ENCODE results near the gene BMERB1.
"Not testable (repeated sequence)": the region's sequence is repeated elsewhere in the genome, so short reads cannot be mapped to it uniquely, and the experiment has no call there.

Gene BMERB1

GRCh38 chr16:15567823-15568222 lies 133.4 kb downstream of the BMERB1 start:
- no peak for DNase-seq

- not testable (repeated sequence) for DNase-seq
Observed at GRCh38 chr16:15570666-15571065, 136.3 kb downstream of the BMERB1 start.

GRCh38 chr16:15571557-15571956 lies 137.2 kb downstream of the BMERB1 start:
- no peak for DNase-seq

- DNase-seq: no peak
Observed at GRCh38 chr16:15572329-15573001, 138.1 kb downstream of the BMERB1 start.

- no peak for DNase-seq
Observed at GRCh38 chr16:15573274-15573895, 139.0 kb downstream of the BMERB1 start.

GRCh38 chr16:15573896-15574613 lies 139.7 kb downstream of the BMERB1 start:
- DNase-seq: not testable (repeated sequence)

- no peak for DNase-seq
Observed at GRCh38 chr16:15574614-15574948, 140.2 kb downstream of the BMERB1 start.

GRCh38 chr16:15575293-15576049 lies 141.1 kb downstream of the BMERB1 start:
- no peak for DNase-seq

GRCh38 chr16:15576960-15577958 lies 142.9 kb downstream of the BMERB1 start:
- DNase-seq: no peak

- no peak for DNase-seq
Observed at GRCh38 chr16:15578824-15579223, 144.4 kb downstream of the BMERB1 start.

- no peak for DNase-seq
Observed at GRCh38 chr16:15581127-15581815, 146.9 kb downstream of the BMERB1 start.

GRCh38 chr16:15583526-15583925 lies 149.1 kb downstream of the BMERB1 start:
- no peak for DNase-seq

- DNase-seq: no peak
Observed at GRCh38 chr16:15585956-15586355, 151.6 kb downstream of the BMERB1 start.

GRCh38 chr16:15586716-15587115 lies 152.3 kb downstream of the BMERB1 start:
- no peak for DNase-seq

GRCh38 chr16:15587152-15587825 lies 152.9 kb downstream of the BMERB1 start:
- DNase-seq: no peak

GRCh38 chr16:15592324-15592723 lies 157.9 kb downstream of the BMERB1 start:
- no peak for DNase-seq

GRCh38 chr16:15593235-15593634 lies 158.8 kb downstream of the BMERB1 start:
- no peak for DNase-seq

- no peak for DNase-seq
Observed at GRCh38 chr16:15594711-15595320, 160.4 kb downstream of the BMERB1 start.

GRCh38 chr16:15597135-15597534 lies 162.7 kb downstream of the BMERB1 start:
- DNase-seq: no peak

Data from NCI-H1417 treated with DMSO at 0.1 percent for 48 hours (cell line).